Effector memory CD4-positive, alpha-beta T cell (primary cell): ENCODE measurements around the gene RARS1.

ENCODE experiments used
- DNase-seq, 3 donors: peaks; one replicate each; pipeline ENCODE4 v3.0.0-alpha.2; 2020
- H3K27ac ChIP-seq: 2 replicates; pipeline ENCODE4 v1.7.0; 2013; ENCODE audit warnings: mild to moderate bottlenecking, low read length, moderate library complexity; ENCODE audit not compliant: insufficient read depth, poor library complexity, severe bottlenecking
- H3K27me3 ChIP-seq: replicated peaks from 2 replicates; pipeline ENCODE4 v1.7.0; 2013; ENCODE audit warnings: mild to moderate bottlenecking, low read length; ENCODE audit not compliant: insufficient read depth, control insufficient read depth, poor library complexity, severe bottlenecking
- H3K36me3 ChIP-seq: 2 replicates; pipeline ENCODE4 v1.7.0; 2013; ENCODE audit warnings: mild to moderate bottlenecking, low read length, moderate library complexity; ENCODE audit not compliant: control insufficient read depth, insufficient read depth
- H3K4me1 ChIP-seq: 2 replicates; pipeline ENCODE4 v1.7.0; 2013; ENCODE audit warnings: low read length, mild to moderate bottlenecking; ENCODE audit not compliant: control insufficient read depth, insufficient read depth, poor library complexity, severe bottlenecking
- H3K4me3 ChIP-seq: 2 replicates; pipeline ENCODE4 v1.7.0; 2013; ENCODE audit warnings: low read length, low read depth, mild to moderate bottlenecking; ENCODE audit not compliant: insufficient read depth, poor library complexity, severe bottlenecking
- H3K9me3 ChIP-seq: 2 replicates; pipeline ENCODE4 v1.7.0; 2013; ENCODE audit warnings: mild to moderate bottlenecking, low read length, moderate library complexity; ENCODE audit not compliant: control insufficient read depth
- total RNA-seq, 3 donors: gene quantifications; one replicate each; lab custom pipeline; 2026; lab: John Stamatoyannopoulos, UW

The RARS1 gene
- 48.7 to 52.0 (median 49.0) reads per million in 3 donors for total RNA-seq

DNA sequence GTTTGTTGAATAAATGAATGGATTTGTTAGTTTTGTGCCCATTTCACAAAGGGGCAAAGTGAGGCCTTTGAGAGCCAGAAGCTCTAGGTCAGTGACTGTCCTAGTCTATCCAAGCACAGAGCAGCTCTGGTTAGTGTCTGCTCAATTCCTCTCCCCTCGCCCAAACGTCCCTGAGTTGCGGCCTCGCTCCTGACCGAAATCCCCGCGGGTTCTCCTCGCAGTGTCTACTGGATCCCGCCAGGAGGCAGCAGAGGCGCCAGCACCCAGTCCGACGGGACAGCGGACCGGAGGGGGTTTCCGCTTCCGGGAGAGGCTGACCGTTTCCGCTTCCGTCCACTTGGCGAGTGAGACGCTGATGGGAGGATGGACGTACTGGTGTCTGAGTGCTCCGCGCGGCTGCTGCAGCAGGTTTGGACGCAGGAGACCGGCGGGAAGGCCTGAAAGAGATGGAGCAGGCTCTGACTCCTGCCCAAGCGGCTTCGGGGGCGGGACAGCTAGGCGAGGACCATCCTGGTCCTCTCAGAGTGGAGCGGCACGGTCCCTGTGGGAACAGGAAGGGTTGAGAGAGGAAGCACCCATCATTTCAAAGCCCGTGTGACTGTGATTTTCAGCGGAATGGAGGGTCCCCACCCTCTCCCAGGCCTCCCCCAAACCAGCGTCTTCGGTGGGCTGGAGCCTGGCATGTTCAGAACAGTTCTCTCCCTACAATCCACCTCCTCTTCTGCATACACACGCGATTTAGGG, at the start of gene RARS1:
RARS1 (plus strand) TSS at position 336 of the 744 bp plus-strand sequence; CDS start at position 364, 28 bp downstream.
- peak; percentile 68 to 85 (median 82) for DNase-seq
- Histone ChIP-seq H3K36me3 (peaks cover 17% of the 10 kb centered on the region), H3K4me3 (peak within 1 kb of the TSS; percentile 94), H3K4me1 (peaks cover 4% of the 10 kb centered on the region), H3K9me3 (no peaks in the 10 kb centered on the region), H3K27ac (peak within 1 kb of the TSS; percentile 71), H3K27me3 (no peaks in the 10 kb centered on the region)

- no peaks in the 10 kb centered on the region for H3K9me3 ChIP-seq
- no peaks in the 10 kb centered on the region for H3K27me3 ChIP-seq
- H3K36me3 ChIP-seq, result no peaks in the 10 kb centered on the region
- H3K27ac ChIP-seq, result no peak overlapping the region
- DNase-seq, result no peak
- H3K4me3 ChIP-seq, result no peak overlapping the region
- no peaks in the 10 kb centered on the region for H3K4me1 ChIP-seq
Observed at GRCh38 chr5:168438349-168438748, 47.9 kb upstream of the RARS1 start.

DNA sequence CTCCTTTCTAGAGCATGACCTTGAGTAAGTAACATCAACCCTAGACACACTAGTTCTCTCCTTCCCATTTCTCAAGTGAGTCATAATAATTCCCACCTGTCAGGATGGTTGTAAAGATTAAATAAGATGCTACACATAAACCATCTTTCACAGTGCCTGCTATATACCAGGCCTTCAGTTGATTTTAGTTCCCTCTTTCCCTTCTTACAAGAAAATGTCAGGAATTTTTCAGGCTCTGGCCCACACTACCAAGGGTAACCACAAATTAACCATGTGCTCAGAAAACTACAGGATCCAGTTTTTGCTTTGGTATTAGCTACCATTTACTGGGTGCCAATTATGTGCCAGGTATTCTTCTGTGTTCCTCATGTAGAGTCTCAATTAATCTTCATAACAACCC, 42.7 kb upstream of the RARS1 start:
- no peaks in the 10 kb centered on the region for H3K9me3 ChIP-seq
- H3K27me3 ChIP-seq, result no peaks in the 10 kb centered on the region
- H3K36me3 ChIP-seq, result no peaks in the 10 kb centered on the region
- no peak overlapping the region for H3K27ac ChIP-seq
- H3K4me1 ChIP-seq, result no peaks in the 10 kb centered on the region
- H3K4me3 ChIP-seq, result no peak overlapping the region
- DNase-seq, result no peak

DNA sequence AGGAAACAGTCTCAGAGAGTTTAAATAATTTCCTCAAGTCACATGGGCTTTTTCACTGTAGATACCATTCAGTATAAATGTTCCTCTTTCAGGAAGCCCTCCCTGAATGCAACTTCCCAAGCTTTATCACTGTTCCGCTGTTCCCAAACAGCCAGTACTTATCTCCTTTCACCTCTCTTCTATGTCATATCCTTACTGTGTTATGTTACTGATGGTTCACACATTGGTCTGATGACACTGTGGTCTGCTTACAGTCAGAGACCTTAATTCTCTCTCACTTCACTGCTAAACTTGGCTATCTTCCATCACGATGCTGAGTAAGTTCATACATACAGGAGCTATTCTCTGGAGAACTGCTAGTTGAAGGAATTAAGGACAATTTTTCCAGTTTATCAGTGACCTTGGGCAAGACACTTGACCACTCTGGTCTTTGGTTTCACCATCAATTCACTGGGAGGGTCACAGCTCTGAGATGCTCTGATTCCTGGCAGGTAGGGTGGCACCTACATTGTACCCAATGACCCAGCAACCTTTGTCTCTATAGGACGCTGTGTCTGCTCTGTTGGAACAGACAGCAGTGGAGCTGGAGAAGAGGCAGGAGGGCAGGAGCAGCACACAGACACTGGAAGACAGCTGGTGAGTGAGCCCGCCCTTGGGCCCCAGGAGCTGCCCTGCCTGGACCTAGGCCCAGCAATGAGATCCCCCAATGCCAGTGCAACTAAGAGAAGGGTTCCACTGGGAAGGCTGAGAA, 42.1 kb upstream of the RARS1 start:
- DNase-seq, result no peak
- no peaks in the 10 kb centered on the region for H3K4me1 ChIP-seq
- no peaks in the 10 kb centered on the region for H3K9me3 ChIP-seq
- no peaks in the 10 kb centered on the region for H3K27me3 ChIP-seq
- no peak overlapping the region for H3K27ac ChIP-seq
- no peaks in the 10 kb centered on the region for H3K36me3 ChIP-seq
- H3K4me3 ChIP-seq, result no peak overlapping the region

GRCh38 chr5:168446983-168447619, 39.2 kb upstream of the RARS1 start:
- no peaks in the 10 kb centered on the region for H3K9me3 ChIP-seq
- no peak overlapping the region for H3K27ac ChIP-seq
- DNase-seq, result no peak
- no peaks in the 10 kb centered on the region for H3K27me3 ChIP-seq
- no peaks in the 10 kb centered on the region for H3K36me3 ChIP-seq
- H3K4me3 ChIP-seq, result no peak overlapping the region
- no peaks in the 10 kb centered on the region for H3K4me1 ChIP-seq

DNA sequence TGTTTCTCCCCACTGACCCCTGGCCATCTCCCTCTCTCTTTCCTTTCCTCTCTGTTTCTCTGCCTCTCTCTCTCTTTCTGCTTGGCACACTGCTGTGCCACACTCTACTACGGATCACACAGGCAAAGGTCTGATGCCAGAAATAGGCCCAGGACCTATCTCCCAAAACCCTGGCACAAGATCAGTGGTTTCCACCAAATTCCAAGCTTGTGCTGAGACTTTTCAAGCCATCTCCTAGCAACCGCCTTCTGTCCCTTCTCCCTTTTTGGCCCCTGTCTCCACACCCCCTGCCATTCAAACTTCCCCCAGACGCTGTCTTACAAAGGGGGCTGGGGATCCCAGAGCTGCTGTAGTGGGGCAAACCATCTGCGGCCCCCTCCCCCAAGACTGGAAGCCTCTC, 38.5 kb upstream of the RARS1 start:
- Histone ChIP-seq H3K36me3 (no peaks in the 10 kb centered on the region), H3K27ac (no peak overlapping the region), H3K9me3 (no peaks in the 10 kb centered on the region), H3K27me3 (no peaks in the 10 kb centered on the region), H3K4me3 (no peak overlapping the region), H3K4me1 (no peaks in the 10 kb centered on the region)
- DNase-seq, result no peak

- Histone ChIP-seq H3K27me3 (no peaks in the 10 kb centered on the region), H3K4me3 (no peak overlapping the region), H3K9me3 (no peaks in the 10 kb centered on the region), H3K36me3 (no peaks in the 10 kb centered on the region), H3K27ac (no peak overlapping the region), H3K4me1 (no peaks in the 10 kb centered on the region)
- DNase-seq, result no peak
Observed at GRCh38 chr5:168449166-168449565, 37.1 kb upstream of the RARS1 start.

DNA sequence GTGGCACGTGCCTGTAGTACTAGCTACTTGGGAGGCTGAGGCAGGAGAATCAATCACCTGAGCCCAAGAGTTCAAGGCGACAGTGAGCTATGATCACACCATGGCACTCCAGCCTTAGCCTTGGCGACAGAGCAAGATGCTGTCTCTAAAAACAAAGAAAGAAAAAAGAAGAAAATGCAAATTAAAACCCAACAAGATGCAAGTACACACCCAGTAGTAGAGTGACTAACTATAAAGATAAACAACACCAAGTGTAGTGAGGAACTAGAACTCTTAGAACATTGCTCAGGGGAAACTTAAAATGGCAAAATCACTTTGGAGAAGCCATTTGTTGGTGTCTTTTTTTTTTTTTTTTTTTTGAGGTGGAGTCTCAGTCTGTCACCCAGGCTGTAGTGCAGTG, 34.7 kb upstream of the RARS1 start:
- no peak overlapping the region for H3K27ac ChIP-seq
- H3K9me3 ChIP-seq, result no peaks in the 10 kb centered on the region
- no peaks in the 10 kb centered on the region for H3K27me3 ChIP-seq
- H3K4me3 ChIP-seq, result no peak overlapping the region
- no peaks in the 10 kb centered on the region for H3K36me3 ChIP-seq
- DNase-seq, result no peak
- no peaks in the 10 kb centered on the region for H3K4me1 ChIP-seq

DNA sequence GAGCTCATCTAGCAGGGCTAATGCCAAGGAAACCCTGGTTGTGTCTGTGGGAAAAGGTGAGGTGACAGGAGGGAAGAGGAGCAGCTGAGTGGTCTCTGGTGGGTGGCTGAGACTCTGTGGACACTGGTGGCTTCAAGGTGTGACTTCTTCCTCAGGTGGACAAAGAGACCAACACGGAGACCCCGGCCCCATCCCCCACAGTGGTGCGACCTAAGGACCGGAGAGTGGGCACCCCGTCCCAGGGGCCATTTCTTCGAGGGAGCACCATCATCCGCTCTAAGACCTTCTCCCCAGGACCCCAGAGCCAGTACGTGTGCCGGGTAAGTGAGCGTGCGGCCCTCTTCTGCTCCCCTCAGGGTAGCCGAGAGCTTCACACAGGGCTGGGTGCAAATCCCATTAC, 31.1 kb upstream of the RARS1 start:
- H3K27ac ChIP-seq, result no peak overlapping the region
- DNase-seq, result no peak
- H3K4me3 ChIP-seq, result no peak overlapping the region
- no peaks in the 10 kb centered on the region for H3K36me3 ChIP-seq
- H3K9me3 ChIP-seq, result no peaks in the 10 kb centered on the region
- no peaks in the 10 kb centered on the region for H3K4me1 ChIP-seq
- no peaks in the 10 kb centered on the region for H3K27me3 ChIP-seq

GRCh38 chr5:168457542-168457941, 28.7 kb upstream of the RARS1 start:
- H3K27ac ChIP-seq, result no peak overlapping the region
- DNase-seq, result no peak
- no peak overlapping the region for H3K4me3 ChIP-seq
- no peaks in the 10 kb centered on the region for H3K4me1 ChIP-seq
- H3K36me3 ChIP-seq, result no peaks in the 10 kb centered on the region
- H3K9me3 ChIP-seq, result no peaks in the 10 kb centered on the region
- H3K27me3 ChIP-seq, result no peaks in the 10 kb centered on the region
